GM23338 (cell line): ENCODE results near the gene IRAK1. TPM values are rescaled to one million over a fixed set of nuclear protein-coding genes. Genes with fewer than 3 reads are reported as not detected.

ENCODE experiments used
- ATAC-seq: fragments of 200-7000 bp; cut with Tn5 transposase; 3 replicates; pipeline ENCODE4 v1.9.1; 2020
- DNase-seq: peaks from one replicate; pipeline ENCODE4 v3.0.0-alpha.2; 2015; ENCODE audit warnings: low spot score
- H2AFZ ChIP-seq: fragments of 200-600 bp; sonication (generic); 2 replicates; pipeline ENCODE4 v1.8.0; 2016; ENCODE audit warnings: antibody characterized with exemption, mild to moderate bottlenecking, moderate library complexity
- H3F3A ChIP-seq: fragments of 200-600 bp; sonication (generic); replicated peaks from 2 replicates; pipeline ENCODE4 v1.8.0; 2017; ENCODE audit warnings: antibody characterized with exemption, mixed run types, low read depth
- H3K27ac ChIP-seq: fragments of 200-600 bp; sonication (generic); 2 replicates; pipeline ENCODE4 v1.6.1; 2016; ENCODE audit warnings: low read depth
- H3K27me3 ChIP-seq: fragments of 200-600 bp; sonication (generic); 2 replicates; pipeline ENCODE4 v1.8.0; 2016; ENCODE audit warnings: mild to moderate bottlenecking, mixed run types, moderate library complexity; ENCODE audit not compliant: insufficient read depth
- H3K36me3 ChIP-seq: fragments of 200-600 bp; sonication (generic); 2 replicates; pipeline ENCODE4 v1.8.0; 2016; ENCODE audit warnings: mild to moderate bottlenecking; ENCODE audit not compliant: insufficient read depth
- H3K4me1 ChIP-seq: fragments of 200-600 bp; sonication (generic); 2 replicates; pipeline ENCODE4 v1.8.0; 2016; ENCODE audit warnings: mild to moderate bottlenecking, moderate library complexity; ENCODE audit not compliant: insufficient read depth
- H3K4me2 ChIP-seq: fragments of 200-600 bp; sonication (generic); 2 replicates; pipeline ENCODE4 v1.7.1; 2017; ENCODE audit warnings: mixed run types
- H3K4me3 ChIP-seq: fragments of 200-600 bp; sonication (generic); 2 replicates; pipeline ENCODE4 v1.6.1; 2016; ENCODE audit warnings: mixed run types
- H3K79me2 ChIP-seq: fragments of 200-600 bp; sonication (generic); replicated peaks from 2 replicates; pipeline ENCODE4 v1.8.0; 2017; ENCODE audit warnings: mild to moderate bottlenecking; ENCODE audit not compliant: insufficient read depth
- H3K9me2 ChIP-seq: fragments of 200-600 bp; sonication (generic); 2 replicates; pipeline ENCODE4 v1.8.0; 2017; ENCODE audit not compliant: insufficient read depth
- H4K20me1 ChIP-seq: fragments of 200-600 bp; sonication (generic); replicated peaks from 2 replicates; pipeline ENCODE4 v1.8.0; 2017; ENCODE audit warnings: mild to moderate bottlenecking; ENCODE audit not compliant: insufficient read depth
- H3K27ac Mint-ChIP-seq: 2 replicates; pipeline ENCODE4 v1.8.0; 2020; ENCODE audit warnings: inconsistent platforms, mild to moderate bottlenecking, moderate library complexity, mixed read lengths
- H3K27me3 Mint-ChIP-seq: 3 replicates; pipeline ENCODE4 v1.8.0; 2022; ENCODE audit warnings: low read depth, mild to moderate bottlenecking, moderate library complexity, mixed read lengths, inconsistent platforms; ENCODE audit not compliant: insufficient read depth, poor library complexity
- H3K36me3 Mint-ChIP-seq: 3 replicates; pipeline ENCODE4 v1.8.0; 2021; ENCODE audit warnings: low read depth, mild to moderate bottlenecking, inconsistent platforms, moderate library complexity, mixed read lengths
- H3K4me1 Mint-ChIP-seq: 3 replicates; pipeline ENCODE4 v1.8.0; 2020; ENCODE audit warnings: mild to moderate bottlenecking, inconsistent platforms, mixed read lengths
- H3K4me3 Mint-ChIP-seq: 3 replicates; pipeline ENCODE4 v1.8.0; 2021; ENCODE audit warnings: moderate library complexity, mild to moderate bottlenecking, inconsistent platforms, mixed read lengths
- H3K9me3 Mint-ChIP-seq: 3 replicates; pipeline ENCODE4 v1.8.0; 2020; ENCODE audit warnings: moderate library complexity, mild to moderate bottlenecking, inconsistent platforms, mixed read lengths
- CREB1 ChIP-seq: fragments of 250-450 bp; sonication (Bioruptor Pico); IDR thresholded peaks from 2 replicates; pipeline ENCODE4 v1.5.0; 2020; ENCODE audit warnings: low read depth, mild to moderate bottlenecking, moderate library complexity
- CTCF ChIP-seq, 2 experiments: fragments of 200-600 bp in 1 of 2; sonication (generic) in 1 of 2; conservative IDR thresholded peaks; 2 replicates each; pipeline versions ENCODE4 v1.5.1 to v1.6.1; 2016 to 2017; ENCODE audit warnings: antibody characterized with exemption in 2 of 2, low read depth in 2 of 2, mild to moderate bottlenecking in 2 of 2, moderate library complexity in 1 of 2
- ETS1 ChIP-seq: IDR thresholded peaks from 2 replicates; pipeline ENCODE4 v1.6.1; 2016; ENCODE audit warnings: antibody characterized with exemption
- EZH2 ChIP-seq: fragments of 200-600 bp; sonication (generic); IDR thresholded peaks from one replicate; pipeline ENCODE4 v1.8.0; 2017; ENCODE audit warnings: antibody characterized with exemption, mild to moderate bottlenecking, low read depth; ENCODE audit not compliant: unreplicated experiment
- EZH2phosphoT487 ChIP-seq: fragments of 200-600 bp; sonication (generic); IDR thresholded peaks from one replicate; pipeline ENCODE4 v1.8.1; 2018; ENCODE audit warnings: antibody characterized with exemption; ENCODE audit not compliant: unreplicated experiment
- JUNB ChIP-seq: IDR thresholded peaks from one replicate; pipeline ENCODE4 v1.6.1; 2016; ENCODE audit warnings: antibody characterized with exemption; ENCODE audit not compliant: unreplicated experiment
- NANOG ChIP-seq: IDR thresholded peaks from 2 replicates; pipeline ENCODE4 v1.6.1; 2016; ENCODE audit warnings: antibody characterized with exemption, borderline replicate concordance
- POLR2AphosphoS5 ChIP-seq: IDR thresholded peaks from 2 replicates; pipeline ENCODE4 v1.6.1; 2016; ENCODE audit warnings: antibody characterized with exemption, low read depth
- REST ChIP-seq: IDR thresholded peaks from one replicate; pipeline ENCODE4 v1.6.1; 2018; ENCODE audit warnings: antibody characterized with exemption; ENCODE audit not compliant: unreplicated experiment
- STAT1 ChIP-seq: IDR thresholded peaks from one replicate; pipeline ENCODE4 v1.6.1; 2016; ENCODE audit warnings: antibody characterized with exemption; ENCODE audit not compliant: unreplicated experiment
- ZNF114 ChIP-seq: fragments of 250-450 bp; sonication (Bioruptor Pico); IDR thresholded peaks from 2 replicates; pipeline ENCODE4 v1.5.0; 2020; ENCODE audit warnings: mild to moderate bottlenecking, moderate library complexity
- ZNF331 ChIP-seq: fragments of 250-450 bp; sonication (Bioruptor Pico); IDR thresholded peaks from 2 replicates; pipeline ENCODE4 v1.5.0; 2020; ENCODE audit warnings: low read depth, mild to moderate bottlenecking, moderate library complexity
- ZNF462 ChIP-seq: fragments of 250-450 bp; sonication (Bioruptor Pico); IDR thresholded peaks from 2 replicates; pipeline ENCODE4 v1.5.0; 2020; ENCODE audit warnings: mild to moderate bottlenecking, moderate library complexity
- polyA plus RNA-seq: library from polyadenylated mRNA; unstranded; fragments of >200 nt; fragmentation: Nextera tagmentation; extraction: Ambion mirVana; gene quantifications from 2 replicates; pipeline ENCODE4 v1.2.1, GENCODE V29; 2016
- total RNA-seq: library from RNA; depleted of rRNA; stranded (reverse); fragments of >200 nt; shearing (Covaris generic); gene quantifications from 2 replicates; pipeline ENCODE4 v1.2.3, GENCODE V29; 2014

Gene IRAK1
- total and polyA plus RNA-seq, 2 experiments from 2014 or later: 21.6 to 38.0 TPM

GRCh38 chrX:154032653-154033052, 13.0 kb upstream of the IRAK1 start:
- peaks cover 40% of the 10 kb centered on the region for H3K4me1 Mint-ChIP-seq
- H3K27me3 Mint-ChIP-seq: peaks cover 11% of the 10 kb centered on the region
- peaks cover 19% of the 10 kb centered on the region; the same call in 1 of the 2 replicates for H3K79me2 ChIP-seq
- ATAC-seq: peak; percentile 67
- H4K20me1 ChIP-seq: no peaks in the 10 kb centered on the region
- peaks cover 6% of the 10 kb centered on the region; the same call in 1 of the 2 replicates for H3K4me1 ChIP-seq
- H3K36me3 ChIP-seq: no peaks in the 10 kb centered on the region
- H3K4me2 ChIP-seq: no peak overlapping the region
- no peaks in the 10 kb centered on the region for H3K9me3 Mint-ChIP-seq
- H3K9me2 ChIP-seq: no peaks in the 10 kb centered on the region
- H2AFZ ChIP-seq: no peak overlapping the region
- H3K4me3 Mint-ChIP-seq: no peak overlapping the region
- H3K36me3 Mint-ChIP-seq: peaks cover 24% of the 10 kb centered on the region; the same call in 2 of the 3 replicates
- peak; percentile 45 for DNase-seq
- peak overlapping the region; percentile 72 for H3K27ac Mint-ChIP-seq
- H3K27ac ChIP-seq: no peak overlapping the region
- no peak overlapping the region for H3K4me3 ChIP-seq
- H3F3A ChIP-seq: no peaks in the 10 kb centered on the region
- TF ChIP-seq ETS1 (no peak), REST (no peak), STAT1 (no peak), CTCF (conservative IDR thresholded peaks at IDR 0.05; ENCODE audit: low read depth in 2 of 2) (no peak), ZNF462 (CRISPR knock-in tag) (no peak), ZNF114 (CRISPR knock-in tag) (no peak), EZH2phosphoT487 (no peak), EZH2 (no peak), POLR2AphosphoS5 (no peak), ZNF331 (CRISPR knock-in tag) (no peak), JUNB (no peak), NANOG (no peak), CREB1 (no peak)
- no peaks in the 10 kb centered on the region for H3K27me3 ChIP-seq
